GM03348 (cell line): ENCODE results near the gene FMOD.

Source experiments
- DNase-seq: peaks from one replicate; pipeline ENCODE4 v3.0.0; 2012; ENCODE audit warnings: low spot score

Gene FMOD

GRCh38 chr1:203360547-203361185 lies 9.7 kb upstream of the FMOD start:
- no peak for DNase-seq

DNA sequence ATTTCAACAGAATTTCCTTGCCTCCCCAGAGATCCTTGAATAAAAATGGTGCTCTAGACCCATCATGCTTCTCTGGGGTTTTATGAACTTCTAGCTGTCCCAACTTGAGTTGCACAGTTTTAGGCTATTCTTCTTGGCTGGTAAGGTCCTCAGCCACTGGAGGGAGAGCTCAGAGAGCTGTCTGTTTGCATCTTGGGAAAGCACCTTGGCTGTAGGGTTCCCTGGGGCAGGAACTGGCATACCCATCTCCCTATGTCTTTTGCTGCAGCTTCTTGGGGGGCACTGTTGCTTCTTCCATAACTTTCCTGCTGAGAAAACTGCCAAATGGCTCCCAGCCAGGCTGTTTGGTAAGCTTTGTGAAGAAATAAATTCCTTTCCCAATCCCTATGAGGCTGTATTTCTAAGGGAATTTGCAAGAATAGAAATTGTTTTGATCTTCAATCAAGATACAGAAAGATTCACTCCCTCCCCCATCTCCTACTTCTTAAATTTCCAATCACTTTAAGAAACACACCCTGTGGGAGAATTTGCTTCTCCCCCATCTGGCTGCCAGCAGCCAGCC lies 8.2 kb upstream of the FMOD start:
- peak; percentile 34 for DNase-seq

GRCh38 chr1:203354246-203354645 lies 3.3 kb upstream of the FMOD start:
- no peak for DNase-seq

DNA sequence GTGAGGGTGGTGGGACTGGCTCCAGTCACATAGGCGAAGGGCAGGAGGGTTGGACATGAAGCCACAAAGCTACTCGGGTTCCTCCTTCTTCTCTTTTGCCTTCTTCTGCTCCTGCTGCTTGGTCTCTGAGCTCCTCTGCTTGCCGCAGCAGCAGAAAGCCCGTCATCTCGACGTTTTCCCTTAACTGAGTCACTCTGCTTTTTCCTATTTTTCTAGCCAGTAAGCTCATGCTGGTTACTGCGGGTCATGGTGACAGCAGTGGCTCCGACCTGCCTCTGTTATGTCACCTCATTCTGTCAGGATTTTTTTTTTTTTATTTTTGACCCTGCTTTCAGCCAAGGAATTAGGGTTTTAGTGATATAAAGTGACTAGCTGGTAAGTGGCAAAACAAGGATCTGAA lies 2.6 kb upstream of the FMOD start:
- no peak for DNase-seq

DNA sequence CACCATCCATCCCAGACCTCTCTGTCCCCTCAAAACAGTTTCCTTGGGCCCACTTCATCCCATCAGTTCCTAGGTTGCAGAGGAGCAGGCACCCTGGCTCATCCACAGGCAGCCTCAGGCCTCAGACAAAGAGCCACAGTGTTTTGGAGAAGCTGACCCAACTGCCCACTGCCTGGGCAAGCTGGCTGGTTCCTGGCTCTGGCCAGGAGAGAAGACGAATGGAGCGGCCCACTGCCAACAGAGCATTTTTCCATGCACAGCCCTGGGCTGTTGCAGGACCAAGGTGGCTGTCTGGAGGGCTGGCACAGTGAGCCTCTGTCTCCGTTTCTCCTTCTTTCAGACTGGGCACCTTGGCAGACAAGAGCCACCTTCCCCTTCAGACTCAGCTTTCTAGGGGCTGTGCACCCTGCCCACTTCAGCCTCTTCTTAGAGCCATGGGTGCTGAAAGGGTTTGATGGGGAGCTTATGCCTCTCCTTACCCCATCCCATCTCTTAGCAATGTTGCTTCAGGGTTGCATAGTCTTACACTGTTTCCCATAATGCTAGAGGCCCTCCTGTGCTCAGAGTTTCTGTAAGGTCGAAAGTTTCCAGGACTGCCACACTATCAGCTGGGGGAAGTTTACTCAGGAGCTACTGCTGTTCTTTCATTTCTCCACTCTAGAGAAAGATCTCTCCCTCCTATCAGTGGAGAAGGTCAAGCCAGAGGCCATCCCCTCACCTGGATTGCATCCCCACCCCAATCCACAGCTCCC lies 973 bp downstream of the FMOD start:
- no peak for DNase-seq

DNA sequence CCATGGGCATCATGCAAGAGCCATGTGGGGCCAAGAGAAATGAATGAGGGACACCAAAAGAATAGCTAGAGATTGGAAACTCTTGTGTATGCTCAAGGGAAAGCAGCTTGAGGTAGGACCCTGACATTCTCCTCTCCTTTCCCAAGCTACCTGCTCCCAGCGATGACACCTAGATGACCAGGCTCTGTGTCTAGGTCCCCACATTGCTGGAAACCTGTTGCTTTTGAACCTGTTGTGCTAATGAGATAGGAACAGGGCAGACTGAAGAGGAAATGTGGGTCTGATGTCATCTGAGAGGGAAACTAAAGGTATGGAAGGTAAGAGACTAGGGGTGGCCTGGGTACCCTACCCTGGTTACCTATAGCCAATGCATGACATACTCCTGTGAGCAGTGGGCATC lies 1.8 kb downstream of the FMOD start:
- DNase-seq: no peak

DNA sequence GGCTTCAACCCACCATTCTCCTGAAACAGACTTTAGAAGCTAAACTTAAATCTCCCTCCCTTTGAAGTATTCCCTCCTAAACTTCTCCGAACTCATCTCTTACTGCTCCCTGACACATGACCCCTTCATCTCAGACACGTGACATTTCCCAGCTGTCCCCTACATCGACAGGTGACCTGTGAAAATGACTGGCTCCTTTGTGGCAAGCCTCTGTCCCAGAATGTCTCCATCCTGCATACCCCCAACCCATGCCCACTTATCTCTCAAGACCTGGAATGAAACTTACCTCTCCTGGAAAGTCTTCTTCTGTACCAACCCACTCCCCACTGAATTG lies 4.2 kb downstream of the FMOD start:
- DNase-seq: no peak

GRCh38 chr1:203346060-203346768 lies 4.7 kb downstream of the FMOD start:
- no peak for DNase-seq

DNA sequence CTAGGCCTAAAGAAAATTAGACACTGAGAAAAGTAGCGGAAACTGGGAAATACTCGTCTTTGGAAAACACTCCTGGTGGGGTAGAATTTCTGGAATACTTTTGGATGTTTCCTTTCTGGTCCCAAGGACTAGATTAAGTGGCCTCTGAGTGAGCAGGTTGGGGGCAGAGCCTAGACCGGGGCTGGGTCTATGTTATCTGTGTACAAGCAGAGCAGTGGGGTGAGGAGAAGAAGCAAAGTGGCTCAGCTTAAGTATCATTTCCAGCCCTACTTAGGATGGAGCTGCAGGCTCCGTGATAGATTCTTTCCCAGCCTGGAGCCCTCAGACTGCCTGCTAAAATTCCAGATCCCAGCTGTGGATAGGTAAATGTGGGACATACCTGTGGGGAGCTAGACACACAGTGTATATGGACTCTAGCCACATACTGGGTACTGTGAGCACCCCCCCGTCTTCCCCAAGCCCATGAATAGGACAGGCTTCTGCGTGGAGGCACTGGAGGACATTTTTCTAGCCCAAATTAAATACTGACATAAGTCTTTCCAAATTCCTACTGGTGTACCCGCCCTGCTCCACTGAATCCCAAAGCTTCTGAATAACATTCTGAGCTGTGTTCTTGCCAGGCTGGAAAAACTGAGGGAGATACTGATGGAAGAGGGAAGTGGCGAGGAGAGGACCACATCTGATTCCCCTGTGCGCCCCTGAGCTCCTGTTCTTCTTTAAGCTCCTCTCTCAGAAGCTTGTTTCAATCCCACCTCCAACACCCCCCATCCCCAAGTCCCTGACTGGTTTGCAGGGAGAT lies 6.8 kb downstream of the FMOD start:
- no peak for DNase-seq

GRCh38 chr1:203342192-203342940 lies 8.6 kb downstream of the FMOD start:
- peak; percentile 82 for DNase-seq

DNA sequence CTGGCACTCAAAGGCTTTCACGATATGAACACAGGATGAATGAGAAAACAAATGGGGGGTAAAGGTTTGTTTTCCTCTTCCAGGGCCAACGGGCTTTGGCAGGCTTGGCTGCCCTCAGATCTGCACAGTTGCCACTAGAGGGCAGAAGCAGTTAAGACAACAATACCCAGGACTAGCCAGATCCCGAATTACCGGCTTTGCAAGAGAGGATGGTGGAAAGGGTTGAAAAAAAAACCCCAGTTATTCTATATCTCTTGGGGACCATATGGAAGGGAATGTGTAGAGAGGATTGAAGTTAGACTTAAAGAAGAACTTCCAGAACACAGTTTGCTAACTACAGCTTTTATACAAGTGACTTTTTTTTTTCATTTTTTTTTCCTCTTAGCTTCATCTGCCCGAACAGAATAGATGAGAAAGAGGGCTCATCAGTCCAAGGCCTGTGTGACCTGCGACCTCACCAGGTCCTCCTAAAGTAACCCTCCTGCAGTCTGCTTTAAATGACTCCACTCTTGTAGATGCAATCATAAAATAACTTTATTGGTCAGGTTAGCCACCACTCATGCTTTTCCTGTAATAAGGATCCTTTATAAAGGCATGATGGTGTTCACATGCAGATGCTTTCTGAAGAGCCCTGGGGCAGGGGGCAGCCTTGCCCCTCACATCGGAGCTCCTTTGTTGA lies 10.7 kb downstream of the FMOD start:
- DNase-seq: peak; percentile 89

- peak; percentile 84 for DNase-seq
Observed at GRCh38 chr1:203338335-203339036, 12.4 kb downstream of the FMOD start.

- no peak for DNase-seq
Observed at GRCh38 chr1:203336097-203336496, 14.8 kb downstream of the FMOD start.

- DNase-seq: no peak
Observed at GRCh38 chr1:203335503-203335902, 15.4 kb downstream of the FMOD start.

- DNase-seq: no peak
Observed at GRCh38 chr1:203331224-203331623, 19.7 kb downstream of the FMOD start.

DNA sequence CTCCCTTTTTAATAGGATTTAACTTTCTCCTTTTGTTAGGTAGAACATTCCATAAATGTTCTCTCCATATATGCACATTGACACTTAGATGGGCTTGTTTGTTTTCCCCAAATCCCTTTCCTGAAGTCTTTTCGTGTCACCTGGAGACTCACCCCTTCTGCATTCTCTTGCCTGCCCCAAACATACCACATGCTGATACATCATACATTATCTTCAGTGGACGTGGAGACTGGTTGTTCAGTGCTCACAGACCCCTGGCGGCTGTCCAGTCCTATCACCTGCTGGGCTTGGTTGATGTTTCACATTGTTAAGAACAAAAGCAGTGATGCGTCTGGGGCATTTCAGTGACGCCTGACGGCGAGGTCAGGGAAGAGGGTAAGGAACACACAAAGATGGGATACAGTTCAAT lies 22.2 kb downstream of the FMOD start:
- no peak for DNase-seq

GRCh38 chr1:203327684-203328457 lies 23.1 kb downstream of the FMOD start:
- peak; percentile 76 for DNase-seq

DNA sequence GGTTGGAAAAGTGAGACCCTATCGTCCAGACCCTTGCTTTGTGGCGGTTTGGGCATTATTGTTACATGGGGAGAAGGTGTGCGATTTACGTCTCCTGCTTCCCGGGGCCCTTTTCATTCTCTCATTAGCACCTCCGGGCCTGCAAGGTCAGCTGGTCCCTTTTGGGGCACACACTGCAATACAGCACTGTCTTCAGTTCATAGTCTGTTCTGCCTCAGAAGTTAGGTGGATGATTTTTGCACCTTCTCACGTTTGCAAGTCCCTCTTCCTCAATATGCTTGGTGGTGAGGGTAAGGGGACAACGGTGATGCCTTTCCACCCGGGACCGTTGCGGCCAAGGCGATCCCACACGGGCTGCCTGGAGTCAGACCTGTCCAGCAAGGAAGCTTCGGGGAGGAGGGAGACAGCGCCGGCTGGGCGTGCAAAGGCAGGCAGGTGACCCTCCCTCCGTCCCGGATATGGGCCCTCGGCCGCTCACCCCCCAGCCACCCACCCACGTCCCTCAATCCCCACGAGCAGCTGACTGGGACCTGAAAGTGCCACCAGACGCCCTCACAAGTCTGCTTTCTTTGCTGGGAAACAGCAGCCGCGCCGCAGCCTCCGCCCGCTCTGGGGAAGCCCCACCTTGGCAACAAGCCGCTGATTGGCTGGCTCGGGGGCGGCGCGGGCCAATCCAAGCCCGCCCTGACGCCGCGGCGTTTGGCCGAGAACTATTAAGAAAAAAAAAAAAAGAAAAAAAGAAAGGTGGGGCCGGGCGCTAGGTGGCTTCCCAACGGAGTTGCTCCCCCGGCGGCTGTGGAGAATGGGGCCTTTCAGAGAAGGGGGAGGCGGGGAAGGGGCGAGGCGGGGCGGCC lies 23.9 kb downstream of the FMOD start:
- DNase-seq: peak; percentile 98
